Fibroblast of skin of right quadriceps (primary cell): ENCODE measurements around the gene PTPRE.
A peak's percentile ranks its signal among the peaks of the same experiment; 100 is the strongest.

Source experiments
- DNase-seq: peaks from one replicate; pipeline ENCODE4 v3.0.0-alpha.2; 2013

The PTPRE gene

DNA sequence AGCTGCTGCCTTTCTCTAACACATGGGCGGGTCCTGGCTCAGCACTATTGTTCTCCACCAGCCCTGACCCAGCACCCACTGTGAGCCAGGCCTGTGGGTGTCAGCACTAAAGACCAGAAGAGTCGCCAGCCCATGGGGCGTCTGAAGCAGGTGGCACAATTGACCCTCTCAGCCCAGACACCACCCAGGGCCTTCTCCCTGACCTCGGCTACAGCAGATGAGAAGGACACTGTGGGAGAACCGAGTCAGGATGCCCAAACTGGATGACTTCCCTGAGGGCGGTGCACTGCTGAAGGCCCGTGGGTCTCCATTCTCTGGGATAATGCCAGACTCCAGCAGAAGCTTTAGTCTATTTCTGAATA lies 122.4 kb downstream of the PTPRE start:
- DNase-seq = no peak

DNA sequence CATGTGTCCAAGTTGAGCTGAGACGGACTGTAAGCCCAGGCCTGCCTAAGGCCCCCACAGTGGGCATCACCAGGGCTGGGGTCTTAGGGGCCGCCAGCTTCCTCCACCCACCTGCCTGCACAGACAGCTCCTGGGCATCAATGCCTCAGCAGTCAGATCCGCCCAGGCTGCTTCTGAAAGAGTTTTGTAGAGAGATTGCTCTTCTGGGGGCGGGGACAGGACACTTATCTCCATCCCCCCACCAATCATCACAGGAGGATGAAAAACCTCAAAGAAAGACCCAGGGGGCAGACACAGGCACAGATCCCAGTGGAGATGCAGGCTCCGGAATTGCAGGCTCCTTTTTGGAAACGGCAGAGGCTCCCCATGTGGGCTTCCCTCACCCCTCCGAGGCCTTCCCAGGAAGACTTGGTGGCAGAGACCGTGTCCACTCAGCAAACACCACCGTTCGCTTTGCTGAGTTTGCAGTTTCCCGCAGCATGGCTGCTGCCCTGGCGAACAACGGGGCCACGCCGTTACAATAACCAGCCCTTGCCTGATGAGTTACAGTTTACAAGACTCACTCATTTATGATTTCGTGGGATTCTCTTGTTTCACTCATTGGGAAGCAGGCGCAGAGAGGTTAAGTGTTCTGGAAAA lies 122.9 kb downstream of the PTPRE start:
- no peak for DNase-seq

GRCh38 chr10:128030498-128031072 lies 123.7 kb downstream of the PTPRE start:
- DNase-seq = no peak

DNA sequence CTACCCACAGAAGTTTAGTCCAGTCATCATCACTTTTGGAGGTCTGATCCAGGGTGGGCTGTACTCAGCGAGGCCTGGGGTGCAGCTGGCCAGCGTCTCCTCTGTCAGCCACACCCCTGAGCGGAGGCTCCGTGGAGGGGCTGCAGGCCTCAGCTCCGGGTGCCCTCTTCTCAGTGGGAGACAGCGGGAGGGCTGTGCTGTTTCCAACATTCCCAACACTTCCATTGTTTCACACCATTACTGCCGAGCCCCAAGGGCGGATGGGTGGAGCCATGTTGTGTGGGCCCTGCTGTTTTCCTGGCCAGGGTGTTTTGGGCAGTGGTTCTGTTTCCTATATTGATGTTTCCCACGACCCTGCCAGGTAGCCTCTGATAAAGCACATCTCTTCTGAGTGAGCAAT lies 124.3 kb downstream of the PTPRE start:
- no peak for DNase-seq

GRCh38 chr10:128032466-128032865 lies 125.6 kb downstream of the PTPRE start:
- no peak for DNase-seq

DNA sequence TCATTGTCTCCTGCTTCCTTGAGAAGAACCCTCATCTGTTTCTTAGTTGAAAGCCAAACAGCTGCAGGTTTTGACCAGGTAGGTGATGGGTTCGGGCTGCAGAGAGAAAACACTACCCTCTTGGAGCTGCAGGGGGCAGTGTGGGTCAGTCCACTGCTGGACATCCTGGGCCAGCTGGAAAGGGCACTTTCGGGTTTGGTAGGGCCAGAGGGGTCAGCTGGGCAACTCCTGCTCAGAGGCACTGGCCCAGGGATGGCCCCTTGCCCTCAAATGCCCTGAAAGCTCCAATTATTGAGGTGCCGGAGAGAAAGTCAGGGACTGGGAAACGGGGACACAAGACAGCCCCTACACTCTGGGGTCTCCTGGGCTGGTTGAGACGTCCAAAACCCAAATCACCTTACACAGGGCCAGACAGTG lies 128.7 kb downstream of the PTPRE start:
- DNase-seq = no peak

- no peak for DNase-seq
Measured at GRCh38 chr10:128036011-128036615, 129.2 kb downstream of the PTPRE start.

- no peak for DNase-seq
Measured at GRCh38 chr10:128036746-128037543, 130.0 kb downstream of the PTPRE start.

GRCh38 chr10:128040096-128040495 lies 133.2 kb downstream of the PTPRE start:
- DNase-seq = no peak

- no peak for DNase-seq
Measured at GRCh38 chr10:128040681-128041080, 133.8 kb downstream of the PTPRE start.

DNA sequence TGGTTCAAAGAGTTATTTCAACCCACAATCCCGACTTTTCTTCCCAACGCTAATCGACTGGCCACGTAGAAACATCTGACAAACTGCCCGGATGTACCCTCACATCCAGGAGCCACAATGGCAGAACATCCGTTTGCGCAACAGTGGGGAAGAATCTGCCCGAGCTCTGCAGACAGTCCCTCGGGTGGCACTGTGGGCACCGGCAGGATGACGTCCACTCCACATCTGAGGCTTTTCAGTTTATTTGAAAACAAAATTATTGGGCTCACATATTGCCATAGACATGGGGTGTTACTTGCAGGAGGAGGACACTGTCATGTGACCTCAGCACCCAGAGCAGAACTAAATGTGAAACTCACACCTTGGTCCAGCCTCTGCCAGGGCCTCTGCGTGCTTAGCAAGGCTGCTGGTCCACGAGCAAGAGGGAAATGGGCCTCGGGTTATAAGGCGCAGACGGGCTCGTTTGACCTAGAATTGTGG lies 135.3 kb downstream of the PTPRE start:
- no peak for DNase-seq

- DNase-seq = no peak
Measured at GRCh38 chr10:128043259-128044045, 136.5 kb downstream of the PTPRE start.

DNA sequence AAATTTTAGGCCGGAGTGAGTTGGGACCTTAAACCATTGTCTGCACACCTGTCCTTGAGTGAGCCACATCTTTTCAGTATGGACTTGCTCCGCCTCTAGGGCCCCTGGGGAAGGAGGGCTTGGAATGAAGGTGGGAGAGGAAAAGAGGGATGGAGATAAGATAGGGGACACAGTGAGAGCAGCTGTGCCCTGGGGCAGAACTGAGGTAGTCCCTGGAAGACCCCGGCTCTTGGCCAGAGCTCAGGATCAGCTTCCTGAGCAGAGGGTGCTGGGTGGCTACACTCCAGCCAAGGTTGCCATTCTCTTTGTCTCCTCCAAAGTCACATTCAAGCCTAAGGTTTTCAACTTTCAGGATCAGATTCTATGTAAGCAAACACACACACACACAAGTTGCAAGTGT lies 137.3 kb downstream of the PTPRE start:
- DNase-seq = no peak

- no peak for DNase-seq
Measured at GRCh38 chr10:128044961-128045832, 138.3 kb downstream of the PTPRE start.

GRCh38 chr10:128045833-128046120 lies 138.9 kb downstream of the PTPRE start:
- DNase-seq = no peak

- DNase-seq = no peak
Measured at GRCh38 chr10:128046156-128046952, 139.5 kb downstream of the PTPRE start.

GRCh38 chr10:128046953-128047290 lies 140.0 kb downstream of the PTPRE start:
- no peak for DNase-seq

- no peak for DNase-seq
Measured at GRCh38 chr10:128047351-128047750, 140.4 kb downstream of the PTPRE start.

- peak; percentile 7 for DNase-seq
Measured at GRCh38 chr10:128047991-128048818, 141.3 kb downstream of the PTPRE start.

DNA sequence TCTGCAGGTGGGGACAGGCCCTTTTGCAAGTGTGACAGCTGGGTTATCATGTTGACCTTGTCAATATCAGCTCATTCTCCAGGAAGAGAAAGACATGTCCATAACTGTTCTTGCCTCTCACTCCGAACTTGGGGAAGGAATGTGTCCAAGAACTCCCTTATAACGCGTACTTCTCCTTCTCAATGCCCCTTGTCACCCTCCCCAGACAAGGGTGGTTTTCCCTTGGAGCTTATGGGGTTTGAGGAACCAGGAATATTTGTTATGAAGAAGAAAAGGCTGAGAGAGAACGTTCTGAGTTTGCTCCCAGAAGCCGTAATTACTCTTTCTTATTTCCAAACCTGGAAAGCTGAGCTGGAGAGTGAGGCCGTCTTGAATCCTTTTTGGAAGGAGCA lies 141.9 kb downstream of the PTPRE start:
- DNase-seq = no peak
